GM12872 (cell line): ENCODE results near the gene GALNT9.

Experiments used
- CTCF ChIP-seq: IDR thresholded peaks from 3 replicates; pipeline ENCODE4 v1.5.1; 2011; ENCODE audit warnings: low read depth, mild to moderate bottlenecking, low read length, moderate library complexity; ENCODE audit not compliant: insufficient read depth

GALNT9 gene

DNA sequence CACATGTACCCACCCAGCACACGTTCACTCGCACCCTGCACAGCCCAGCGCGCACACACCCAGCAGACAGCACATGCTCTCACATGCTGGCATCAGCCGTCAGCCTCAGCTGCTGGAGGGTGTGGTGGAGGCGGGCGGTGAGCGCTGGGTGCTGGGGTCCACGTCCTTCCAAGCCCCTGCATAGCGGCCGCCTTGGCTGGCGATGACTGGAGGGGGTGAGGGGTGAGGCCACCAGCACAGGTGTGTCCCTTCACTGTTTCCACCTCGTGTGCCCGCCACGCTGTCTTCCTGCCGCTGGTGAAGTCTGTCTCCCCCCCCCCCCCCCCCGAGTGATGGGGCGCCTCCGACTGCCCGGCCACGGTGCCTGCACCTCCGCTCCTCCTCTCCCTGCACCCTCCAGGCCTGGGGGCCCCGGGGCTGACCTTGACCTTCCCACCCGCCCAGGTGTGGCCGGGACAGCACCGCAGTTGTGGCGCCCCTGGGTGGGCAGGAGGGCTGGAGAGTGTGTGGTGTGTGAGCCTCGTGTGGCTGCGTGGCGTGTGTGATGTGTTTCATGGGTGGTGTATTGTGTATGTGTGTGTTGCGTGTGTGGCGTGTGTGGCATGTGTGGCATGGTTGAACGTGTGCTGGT lies 147.7 kb downstream of the GALNT9 start:
- no peak for TF ChIP-seq CTCF

DNA sequence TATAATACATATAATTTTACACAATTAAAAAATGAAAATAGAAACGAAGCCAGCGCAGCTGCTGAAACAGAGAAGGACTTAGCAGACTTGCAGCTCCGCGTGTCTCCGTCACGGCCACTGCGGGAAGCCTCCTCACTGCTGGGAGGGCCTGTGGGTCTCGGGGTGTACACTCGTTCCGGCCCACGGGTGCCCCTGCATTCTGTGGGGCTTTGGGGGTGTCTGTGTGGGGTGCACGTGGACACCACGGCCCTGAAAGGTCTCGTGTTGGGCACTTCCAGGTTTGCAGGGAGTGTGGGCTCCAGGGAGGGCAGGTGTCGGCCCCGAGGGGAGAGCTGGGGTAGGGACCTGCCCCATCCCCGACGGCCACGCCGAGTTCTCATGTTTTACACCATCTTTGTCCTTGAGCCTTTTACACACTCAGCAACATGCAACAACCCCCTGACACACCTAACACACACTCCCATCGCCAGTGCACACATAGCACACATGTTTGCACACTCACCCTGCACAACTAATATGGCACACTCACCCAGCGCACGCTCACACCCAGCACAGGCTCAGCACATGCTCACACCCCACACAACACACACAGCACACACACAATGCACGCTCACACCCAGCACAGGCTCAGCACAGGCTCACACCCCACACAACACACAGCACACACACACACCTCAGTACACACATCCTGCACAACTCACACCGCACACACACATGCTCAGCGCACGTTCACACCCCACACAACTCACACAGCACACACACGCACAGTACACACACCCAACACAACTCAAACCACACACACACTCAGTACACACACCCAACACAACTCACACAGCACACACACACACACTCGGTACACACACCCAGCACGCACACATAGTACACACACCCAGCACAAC lies 148.5 kb downstream of the GALNT9 start:
- no peak for TF ChIP-seq CTCF

- TF ChIP-seq CTCF = no peak
Observed at GRCh38 chr12:132179431-132180362, 149.7 kb downstream of the GALNT9 start.

- no peak for TF ChIP-seq CTCF
Observed at GRCh38 chr12:132178801-132179401, 150.5 kb downstream of the GALNT9 start.

DNA sequence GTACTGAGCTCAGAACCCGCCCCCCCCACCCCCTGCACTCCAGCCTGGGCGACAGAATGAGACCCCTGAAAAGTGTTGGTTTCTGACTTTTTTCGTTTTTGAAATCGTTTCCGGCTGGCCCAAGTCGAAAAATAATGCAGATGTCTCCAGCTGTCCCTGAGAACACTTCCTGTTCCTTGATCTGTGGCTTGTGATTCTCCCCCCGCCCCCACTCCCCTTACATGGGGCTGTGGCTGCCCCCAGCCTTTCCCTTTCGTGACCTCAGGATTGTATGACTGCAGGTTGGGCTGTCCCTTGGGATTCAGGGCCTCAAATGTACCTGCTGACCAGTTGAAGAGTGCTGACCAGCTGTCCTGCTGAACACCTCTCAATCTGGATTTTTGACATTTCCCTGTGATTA lies 151.1 kb downstream of the GALNT9 start:
- TF ChIP-seq CTCF = no peak

- TF ChIP-seq CTCF = no peak
Observed at GRCh38 chr12:132176920-132177551, 152.4 kb downstream of the GALNT9 start.
